ENCODE results near the gene MS4A15.

GRCh38 chr11:60747359-60747873, 9.3 kb upstream of the MS4A15 start:
- TF ChIP-seq, protein P1, sequence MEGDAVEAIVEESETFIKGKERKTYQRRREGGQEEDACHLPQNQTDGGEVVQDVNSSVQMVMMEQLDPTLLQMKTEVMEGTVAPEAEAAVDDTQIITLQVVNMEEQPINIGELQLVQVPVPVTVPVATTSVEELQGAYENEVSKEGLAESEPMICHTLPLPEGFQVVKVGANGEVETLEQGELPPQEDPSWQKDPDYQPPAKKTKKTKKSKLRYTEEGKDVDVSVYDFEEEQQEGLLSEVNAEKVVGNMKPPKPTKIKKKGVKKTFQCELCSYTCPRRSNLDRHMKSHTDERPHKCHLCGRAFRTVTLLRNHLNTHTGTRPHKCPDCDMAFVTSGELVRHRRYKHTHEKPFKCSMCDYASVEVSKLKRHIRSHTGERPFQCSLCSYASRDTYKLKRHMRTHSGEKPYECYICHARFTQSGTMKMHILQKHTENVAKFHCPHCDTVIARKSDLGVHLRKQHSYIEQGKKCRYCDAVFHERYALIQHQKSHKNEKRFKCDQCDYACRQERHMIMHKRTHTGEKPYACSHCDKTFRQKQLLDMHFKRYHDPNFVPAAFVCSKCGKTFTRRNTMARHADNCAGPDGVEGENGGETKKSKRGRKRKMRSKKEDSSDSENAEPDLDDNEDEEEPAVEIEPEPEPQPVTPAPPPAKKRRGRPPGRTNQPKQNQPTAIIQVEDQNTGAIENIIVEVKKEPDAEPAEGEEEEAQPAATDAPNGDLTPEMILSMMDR (IDR thresholded peaks at IDR 0.05), result no peak
- TF ChIP-seq POLR2A (IDR thresholded peaks at IDR 0.05), result no peak
